ENCODE results near the gene ANKRD24. TPM values are rescaled to one million over a fixed set of nuclear protein-coding genes. Genes with fewer than 3 reads are reported as not detected.
A peak's percentile ranks its signal among the peaks of the same experiment; 100 is the strongest.
"Not testable (repeated sequence)": the region's sequence is repeated elsewhere in the genome, so short reads cannot be mapped to it uniquely, and the experiment has no call there.

The ANKRD24 gene
- total and polyA plus RNA-seq, 2 of the 13 experiments (the other 11 are each of a cell fraction or from before 2014, with no cell fraction given): 0.13 to 0.24 TPM

- TF ChIP-seq ZNF768 (CRISPR knock-in tag; IDR thresholded peaks at IDR 0.05) (peak; percentile 86; the same call in 1 of the 2 replicates), ZMYM3 (CRISPR knock-in tag; IDR thresholded peaks at IDR 0.05) (peak; percentile 81), ZNF224 (CRISPR knock-in tag; IDR thresholded peaks at IDR 0.05) (no peak), TAF1 (CRISPR knock-in tag; IDR thresholded peaks at IDR 0.05) (no peak), NCOA2 (CRISPR knock-in tag; IDR thresholded peaks at IDR 0.05) (no peak)
- no peaks in the 10 kb centered on the region for H3K36me3 ChIP-seq (replicated peaks in 1 of 2; ENCODE audit: control insufficient read depth in 1 of 2, insufficient read depth in 2 of 2, low read length in 2 of 2)
- H4K20me1 ChIP-seq (ENCODE audit: insufficient read depth, low read length): no peaks in the 10 kb centered on the region
- FAIRE-seq (no peak), ATAC-seq (no peak), DNase-seq (ENCODE audit: low spot score) (no peak)
- no peak overlapping the region for H3K9ac ChIP-seq (ENCODE audit: insufficient read depth, low read depth, low read length)
- H3K9me3 ChIP-seq (ENCODE audit: low read length): no peaks in the 10 kb centered on the region
- no peak overlapping the region for H3K4me3 ChIP-seq (replicated peaks in 1 of 3; ENCODE audit: insufficient read depth in 1 of 3, low read depth in 2 of 3, low read length in 3 of 3)
- H3K4me2 ChIP-seq (ENCODE audit: low read depth, low read length): no peak overlapping the region
- BruUV-seq (replicated peaks): no TSS peak
- in situ Hi-C loops (cut with HindIII; ENCODE audit: extremely low pct_ligation_motif_present, low pct_unique_long_range_greater_than_20kb) (no loop called here), intact Hi-C loops (cut with micrococcal nuclease; ENCODE audit: unreplicated experiment) (loop anchor here (5.0 kb wide), 1 partner anchor 47 kb away; no protein-coding TSS in a partner anchor)
- CTCF ChIA-PET (ENCODE audit: low intra/inter-chr PET ratio, low total read pairs): no interaction called here
- H2AFZ ChIP-seq (ENCODE audit: low read length): no peak overlapping the region
- peaks cover 17% of the 10 kb centered on the region for H3K4me1 ChIP-seq (ENCODE audit: insufficient read depth, low read length)
- 19% methylated on average over 5 of the region's 5 CpGs for WGBS (ENCODE audit: low lambda C conversion rate)
- H3K27me3 ChIP-seq (ENCODE audit: control insufficient read depth in 1 of 2, insufficient read depth in 2 of 2, low read length in 2 of 2): no peaks in the 10 kb centered on the region
- no peak overlapping the region for H3K27ac ChIP-seq (ENCODE audit: extremely low read length, insufficient read depth, low read length)
- POLR2A ChIA-PET: no interaction called here
- no peaks in the 10 kb centered on the region for H3K79me2 ChIP-seq (ENCODE audit: insufficient read depth, low read length)
Observed at GRCh38 chr19:4189641-4190040, 7.2 kb downstream of the ANKRD24 start.

DNA sequence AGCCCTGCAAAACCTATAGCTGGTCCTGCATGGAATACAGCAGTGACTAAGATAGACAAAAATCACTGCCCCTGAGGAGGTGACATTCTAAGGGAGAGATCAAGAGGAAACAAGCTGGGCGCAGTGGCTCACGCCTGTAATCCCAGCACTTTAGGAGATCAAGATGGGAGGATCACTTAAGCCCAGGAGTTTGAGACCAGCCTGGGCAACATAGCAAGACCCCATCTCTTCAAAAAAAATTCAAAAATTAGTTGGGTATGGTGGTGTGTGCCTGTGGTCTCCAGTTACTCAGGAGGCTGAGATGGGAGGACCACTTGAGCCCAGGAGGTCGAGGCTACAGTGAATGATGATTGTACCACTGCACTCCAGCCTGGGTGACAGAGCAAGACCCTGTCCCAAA, 10.0 kb downstream of the ANKRD24 start:
- H3K79me2 ChIP-seq (ENCODE audit: insufficient read depth, low read length); ATAC-seq; H3K27me3 ChIP-seq (ENCODE audit: control insufficient read depth in 1 of 2, insufficient read depth in 2 of 2, low read length in 2 of 2); BruUV-seq (replicated peaks); H3K4me2 ChIP-seq (ENCODE audit: low read depth, low read length); FAIRE-seq; H3K9ac ChIP-seq (ENCODE audit: insufficient read depth, low read depth, low read length); H2AFZ ChIP-seq (ENCODE audit: low read length); H3K4me3 ChIP-seq (replicated peaks in 1 of 3; ENCODE audit: insufficient read depth in 1 of 3, low read depth in 2 of 3, low read length in 3 of 3); POLR2A ChIA-PET; H3K9me3 ChIP-seq (ENCODE audit: low read length); in situ Hi-C loops (cut with HindIII; ENCODE audit: extremely low pct_ligation_motif_present, low pct_unique_long_range_greater_than_20kb); H3K27ac ChIP-seq (ENCODE audit: extremely low read length, insufficient read depth, low read length); H4K20me1 ChIP-seq (ENCODE audit: insufficient read depth, low read length); H3K36me3 ChIP-seq (replicated peaks in 1 of 2; ENCODE audit: control insufficient read depth in 1 of 2, insufficient read depth in 2 of 2, low read length in 2 of 2); CTCF ChIA-PET (ENCODE audit: low intra/inter-chr PET ratio, low total read pairs); DNase-seq (ENCODE audit: low spot score); intact Hi-C loops (cut with micrococcal nuclease; ENCODE audit: unreplicated experiment): not testable (repeated sequence)
- TF ChIP-seq ZNF121 (CRISPR knock-in tag; IDR thresholded peaks at IDR 0.05): peak; percentile 51; the same call in 1 of the 2 replicates
- 63% methylated on average over 3 of the region's 3 CpGs for WGBS (ENCODE audit: low lambda C conversion rate)
- H3K4me1 ChIP-seq (ENCODE audit: insufficient read depth, low read length): peaks cover 22% of the 10 kb centered on the region
